HUES64 (cell line): ENCODE results near the gene LRRTM4. TPM values are rescaled to one million over a fixed set of nuclear protein-coding genes. Genes with fewer than 3 reads are reported as not detected.

ENCODE experiments used
- H3K27ac ChIP-seq: 2 replicates; pipeline ENCODE4 v1.7.0; 2013; ENCODE audit warnings: low read depth, low read length, inconsistent platforms
- H3K27me3 ChIP-seq: 2 replicates; pipeline ENCODE4 v1.6.1; 2013; ENCODE audit warnings: mild to moderate bottlenecking, low read length; ENCODE audit not compliant: insufficient read depth
- H3K36me3 ChIP-seq: 2 replicates; pipeline ENCODE4 v1.6.1; 2013; ENCODE audit warnings: mild to moderate bottlenecking, low read length; ENCODE audit not compliant: insufficient read depth
- H3K4me1 ChIP-seq: 2 replicates; pipeline ENCODE4 v1.6.1; 2013; ENCODE audit warnings: mild to moderate bottlenecking, low read length, moderate library complexity; ENCODE audit not compliant: insufficient read depth
- H3K4me3 ChIP-seq: 2 replicates; pipeline ENCODE4 v1.5.1; 2013; ENCODE audit warnings: mild to moderate bottlenecking, low read length, moderate library complexity
- H3K9ac ChIP-seq: 2 replicates; pipeline ENCODE4 v1.6.1; 2013; ENCODE audit warnings: mild to moderate bottlenecking, low read depth, low read length
- H3K9me3 ChIP-seq: 2 replicates; pipeline ENCODE4 v1.6.1; 2013; ENCODE audit warnings: low read depth, low read length; ENCODE audit not compliant: insufficient read depth
- WGBS: fragments of 150-250, 120-280 bp; methylation state at CpG from one replicate; pipeline ENCODE4 v1.1.7; 2013; ENCODE audit warnings: missing lambda C conversion rate; 5-methylcytosine and 5-hydroxymethylcytosine counted together
- polyA plus RNA-seq, 2 experiments: library from polyadenylated mRNA; stranded (reverse); fragments of 50-300 nt; gene quantifications; one replicate each; pipeline ENCODE4 v1.2.3, GENCODE V29; 2013

Gene LRRTM4
- 5.1 TPM for polyA plus RNA-seq (2013, experiment 1 of 2)
- polyA plus RNA-seq (2013, experiment 2 of 2): 5.1 TPM

- 4% methylated on average over 4 of the region's 4 CpGs for WGBS
- H3K27ac ChIP-seq: peak within 1 kb of the TSS; percentile 99
- peaks cover 69% of the 10 kb centered on the region for H3K4me1 ChIP-seq
- H3K27me3 ChIP-seq: no peaks in the 10 kb centered on the region
- H3K9ac ChIP-seq: peak within 1 kb of the TSS; percentile 76
- no peaks in the 10 kb centered on the region for H3K36me3 ChIP-seq
- no peaks in the 10 kb centered on the region for H3K9me3 ChIP-seq
- peak within 1 kb of the TSS; percentile 45 for H3K4me3 ChIP-seq
Measured at GRCh38 chr2:77521931-77522470, at the start of gene LRRTM4. LRRTM4 (minus strand) TSS chr2:77522376.

- Histone ChIP-seq H3K4me1 (no peaks in the 10 kb centered on the region), H3K36me3 (no peaks in the 10 kb centered on the region), H3K27me3 (no peaks in the 10 kb centered on the region), H3K9ac (no peak overlapping the region), H3K9me3 (no peaks in the 10 kb centered on the region), H3K4me3 (no peak overlapping the region), H3K27ac (no peak overlapping the region)
- 95% methylated on average over 1 of the region's 2 CpGs for WGBS
Measured at GRCh38 chr2:77571545-77571944, 49.4 kb upstream of the LRRTM4 start.

GRCh38 chr2:77567723-77568122 lies 45.5 kb upstream of the LRRTM4 start:
- Histone ChIP-seq H3K36me3 (no peaks in the 10 kb centered on the region), H3K4me1 (no peaks in the 10 kb centered on the region), H3K4me3 (no peak overlapping the region), H3K27ac (no peak overlapping the region), H3K27me3 (no peaks in the 10 kb centered on the region), H3K9ac (no peak overlapping the region), H3K9me3 (no peaks in the 10 kb centered on the region)
- WGBS: 87% methylated on average over 2 of the region's 2 CpGs

- Histone ChIP-seq H3K27ac (no peak overlapping the region), H3K27me3 (no peaks in the 10 kb centered on the region), H3K36me3 (no peaks in the 10 kb centered on the region), H3K9me3 (no peaks in the 10 kb centered on the region), H3K9ac (no peak overlapping the region), H3K4me3 (no peak overlapping the region), H3K4me1 (no peaks in the 10 kb centered on the region)
- WGBS: 93% methylated on average over 3 of the region's 3 CpGs
Measured at GRCh38 chr2:77566582-77566981, 44.4 kb upstream of the LRRTM4 start.

- Histone ChIP-seq H3K9ac (no peak overlapping the region), H3K27ac (no peak overlapping the region), H3K9me3 (no peaks in the 10 kb centered on the region), H3K36me3 (no peaks in the 10 kb centered on the region), H3K4me3 (no peak overlapping the region), H3K27me3 (no peaks in the 10 kb centered on the region), H3K4me1 (no peaks in the 10 kb centered on the region)
- no CpG with 5 or more reads among the region's 1 CpG for WGBS
Measured at GRCh38 chr2:77566131-77566530, 44.0 kb upstream of the LRRTM4 start.

- no peaks in the 10 kb centered on the region; the same call in 1 of the 2 replicates for H3K4me1 ChIP-seq
- 94% methylated on average over 2 of the region's 2 CpGs for WGBS
- H3K27ac ChIP-seq: no peak overlapping the region
- H3K9ac ChIP-seq: no peak overlapping the region
- H3K27me3 ChIP-seq: no peaks in the 10 kb centered on the region
- no peaks in the 10 kb centered on the region for H3K36me3 ChIP-seq
- no peaks in the 10 kb centered on the region for H3K9me3 ChIP-seq
- no peak overlapping the region for H3K4me3 ChIP-seq
Measured at GRCh38 chr2:77552956-77553355, 30.8 kb upstream of the LRRTM4 start.

GRCh38 chr2:77538031-77538430 lies 15.9 kb upstream of the LRRTM4 start:
- H3K9me3 ChIP-seq: no peaks in the 10 kb centered on the region
- no peaks in the 10 kb centered on the region for H3K36me3 ChIP-seq
- no peaks in the 10 kb centered on the region for H3K4me1 ChIP-seq
- WGBS: 97% methylated on average over 2 of the region's 3 CpGs
- H3K9ac ChIP-seq: no peak overlapping the region
- no peak overlapping the region for H3K4me3 ChIP-seq
- H3K27me3 ChIP-seq: no peaks in the 10 kb centered on the region
- no peak overlapping the region for H3K27ac ChIP-seq

GRCh38 chr2:77522888-77523287 lies 712 bp upstream of the LRRTM4 start:
- Histone ChIP-seq H3K4me3 (peak overlapping the region; percentile 39; the same call in 1 of the 2 replicates), H3K9me3 (no peaks in the 10 kb centered on the region), H3K27ac (peak overlapping the region; percentile 99), H3K9ac (peak overlapping the region; percentile 51), H3K4me1 (peaks cover 62% of the 10 kb centered on the region), H3K27me3 (no peaks in the 10 kb centered on the region), H3K36me3 (no peaks in the 10 kb centered on the region)
- WGBS: 40% methylated on average over 1 of the region's 1 CpG

GRCh38 chr2:77521548-77521891 lies 656 bp downstream of the LRRTM4 start:
- H3K27ac ChIP-seq: peak overlapping the region; percentile 99
- H3K9ac ChIP-seq: peak overlapping the region; percentile 76
- WGBS: 3% methylated on average over 6 of the region's 7 CpGs
- peak overlapping the region; percentile 45 for H3K4me3 ChIP-seq
- H3K9me3 ChIP-seq: no peaks in the 10 kb centered on the region
- H3K4me1 ChIP-seq: peaks cover 69% of the 10 kb centered on the region
- no peaks in the 10 kb centered on the region for H3K27me3 ChIP-seq
- H3K36me3 ChIP-seq: no peaks in the 10 kb centered on the region

GRCh38 chr2:77520641-77521547 lies 1.3 kb downstream of the LRRTM4 start:
- Histone ChIP-seq H3K9me3 (no peaks in the 10 kb centered on the region), H3K9ac (peak overlapping the region; percentile 76), H3K27ac (peak overlapping the region; percentile 99), H3K27me3 (no peaks in the 10 kb centered on the region), H3K4me3 (peak overlapping the region; percentile 45), H3K36me3 (no peaks in the 10 kb centered on the region), H3K4me1 (peaks cover 69% of the 10 kb centered on the region)
- 26% methylated on average over 6 of the region's 9 CpGs for WGBS

GRCh38 chr2:77519888-77520506 lies 2.2 kb downstream of the LRRTM4 start:
- Histone ChIP-seq H3K9ac (peak overlapping the region; percentile 76; the same call in 1 of the 2 replicates), H3K9me3 (no peaks in the 10 kb centered on the region), H3K4me3 (peak overlapping the region; percentile 45), H3K27ac (peak overlapping the region; percentile 99), H3K27me3 (no peaks in the 10 kb centered on the region), H3K4me1 (peaks cover 69% of the 10 kb centered on the region), H3K36me3 (no peaks in the 10 kb centered on the region)
- WGBS: 89% methylated on average over 7 of the region's 7 CpGs
